ENCODE results near the gene STT3B.

GRCh38 chr3:31575448-31575847 is 42.7 kb downstream of the STT3B start:
- TF ChIP-seq POLR2AphosphoS5 (IDR thresholded peaks at IDR 0.05; ENCODE audit: low read depth, low read length) (no peak), POLR2A (IDR thresholded peaks at IDR 0.05; ENCODE audit: low read depth, low read length) (no peak)

Measured in GM12891 (cell line).